Measurements from ENCODE around the gene SREK1. TPM values are rescaled to one million over a fixed set of nuclear protein-coding genes. Genes with fewer than 3 reads are reported as not detected.
A peak's percentile ranks its signal among the peaks of the same experiment; 100 is the strongest.

The SREK1 gene
- total RNA-seq, 1 experiment from 2014 or later: 38.4 TPM

GRCh38 chr5:66197764-66198405 lies 53.8 kb downstream of the SREK1 start:
- Mint-ChIP-seq H3K36me3 (no peaks in the 10 kb centered on the region), H3K27ac (no peak overlapping the region), H3K4me1 (peaks cover 24% of the 10 kb centered on the region; the same call in 1 of the 2 replicates), H3K27me3 (ENCODE audit: low read depth) (no peaks in the 10 kb centered on the region; the same call in 1 of the 2 replicates), H3K9me3 (peaks cover 4% of the 10 kb centered on the region; the same call in 1 of the 2 replicates), H3K4me3 (no peak overlapping the region)
- CTCF ChIA-PET: interaction anchor here (1.0 kb wide), 1 partner anchor 24 kb away, joined by 3 read pairs; no protein-coding TSS in a partner anchor
- TF ChIP-seq, protein P1, sequence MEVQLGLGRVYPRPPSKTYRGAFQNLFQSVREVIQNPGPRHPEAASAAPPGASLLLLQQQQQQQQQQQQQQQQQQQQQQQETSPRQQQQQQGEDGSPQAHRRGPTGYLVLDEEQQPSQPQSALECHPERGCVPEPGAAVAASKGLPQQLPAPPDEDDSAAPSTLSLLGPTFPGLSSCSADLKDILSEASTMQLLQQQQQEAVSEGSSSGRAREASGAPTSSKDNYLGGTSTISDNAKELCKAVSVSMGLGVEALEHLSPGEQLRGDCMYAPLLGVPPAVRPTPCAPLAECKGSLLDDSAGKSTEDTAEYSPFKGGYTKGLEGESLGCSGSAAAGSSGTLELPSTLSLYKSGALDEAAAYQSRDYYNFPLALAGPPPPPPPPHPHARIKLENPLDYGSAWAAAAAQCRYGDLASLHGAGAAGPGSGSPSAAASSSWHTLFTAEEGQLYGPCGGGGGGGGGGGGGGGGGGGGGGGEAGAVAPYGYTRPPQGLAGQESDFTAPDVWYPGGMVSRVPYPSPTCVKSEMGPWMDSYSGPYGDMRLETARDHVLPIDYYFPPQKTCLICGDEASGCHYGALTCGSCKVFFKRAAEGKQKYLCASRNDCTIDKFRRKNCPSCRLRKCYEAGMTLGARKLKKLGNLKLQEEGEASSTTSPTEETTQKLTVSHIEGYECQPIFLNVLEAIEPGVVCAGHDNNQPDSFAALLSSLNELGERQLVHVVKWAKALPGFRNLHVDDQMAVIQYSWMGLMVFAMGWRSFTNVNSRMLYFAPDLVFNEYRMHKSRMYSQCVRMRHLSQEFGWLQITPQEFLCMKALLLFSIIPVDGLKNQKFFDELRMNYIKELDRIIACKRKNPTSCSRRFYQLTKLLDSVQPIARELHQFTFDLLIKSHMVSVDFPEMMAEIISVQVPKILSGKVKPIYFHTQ (CRISPR knock-in tag; IDR thresholded peaks at IDR 0.05): no peak
- no peak for TF ChIP-seq ZBTB21 (CRISPR knock-in tag; IDR thresholded peaks at IDR 0.05; ENCODE audit: borderline replicate concordance)
- TF ChIP-seq TEAD4 (CRISPR knock-in tag; IDR thresholded peaks at IDR 0.05): no peak
- TF ChIP-seq SMAD4 (CRISPR knock-in tag; IDR thresholded peaks at IDR 0.05): no peak
- TF ChIP-seq, protein P2, sequence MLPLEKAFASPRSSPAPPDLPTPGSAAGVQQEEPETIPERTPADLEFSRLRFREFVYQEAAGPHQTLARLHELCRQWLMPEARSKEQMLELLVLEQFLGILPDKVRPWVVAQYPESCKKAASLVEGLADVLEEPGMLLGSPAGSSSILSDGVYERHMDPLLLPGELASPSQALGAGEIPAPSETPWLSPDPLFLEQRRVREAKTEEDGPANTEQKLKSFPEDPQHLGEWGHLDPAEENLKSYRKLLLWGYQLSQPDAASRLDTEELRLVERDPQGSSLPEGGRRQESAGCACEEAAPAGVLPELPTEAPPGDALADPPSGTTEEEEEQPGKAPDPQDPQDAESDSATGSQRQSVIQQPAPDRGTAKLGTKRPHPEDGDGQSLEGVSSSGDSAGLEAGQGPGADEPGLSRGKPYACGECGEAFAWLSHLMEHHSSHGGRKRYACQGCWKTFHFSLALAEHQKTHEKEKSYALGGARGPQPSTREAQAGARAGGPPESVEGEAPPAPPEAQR (CRISPR knock-in tag; IDR thresholded peaks at IDR 0.05): no peak
- no peak for TF ChIP-seq GRHL2 (CRISPR knock-in tag; IDR thresholded peaks at IDR 0.05; ENCODE audit: insufficient replicate concordance, severe bottlenecking)
- no peak for TF ChIP-seq MXD4 (CRISPR knock-in tag; IDR thresholded peaks at IDR 0.05; ENCODE audit: borderline replicate concordance)
- TF ChIP-seq ZNF396 (CRISPR knock-in tag; IDR thresholded peaks at IDR 0.05; ENCODE audit: borderline replicate concordance): no peak
- DNase-seq (ENCODE audit: low spot score): no peak
- no peak for ATAC-seq
- POLR2A ChIA-PET: no interaction called here

DNA sequence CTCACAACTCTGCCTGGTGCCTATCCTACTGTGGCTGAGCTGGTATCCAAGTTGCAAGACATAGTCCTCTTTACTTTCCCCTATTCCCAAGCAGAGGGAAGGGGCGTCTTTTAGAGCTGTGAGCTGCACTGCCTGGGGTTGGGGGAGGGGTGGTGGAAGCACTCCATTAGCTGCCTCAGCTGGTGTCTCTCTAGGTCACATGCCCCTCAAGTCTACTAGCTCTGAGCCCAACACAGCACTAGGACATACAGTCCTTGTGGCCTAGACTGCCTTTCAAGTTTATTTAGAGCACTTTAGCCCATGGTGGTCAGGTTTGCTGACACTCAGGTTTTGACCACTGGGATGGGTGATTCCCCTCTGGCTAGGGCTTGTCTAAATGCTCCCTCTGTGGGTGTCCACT lies 54.7 kb downstream of the SREK1 start:
- Mint-ChIP-seq H3K4me3 (no peak overlapping the region), H3K27ac (no peak overlapping the region), H3K4me1 (peaks cover 24% of the 10 kb centered on the region; the same call in 1 of the 2 replicates), H3K27me3 (ENCODE audit: low read depth) (no peaks in the 10 kb centered on the region; the same call in 1 of the 2 replicates), H3K36me3 (no peaks in the 10 kb centered on the region), H3K9me3 (peaks cover 4% of the 10 kb centered on the region; the same call in 1 of the 2 replicates)
- ATAC-seq: peak; percentile 89
- DNase-seq (ENCODE audit: low spot score): no peak
- TF ChIP-seq FOXJ3 (CRISPR knock-in tag; IDR thresholded peaks at IDR 0.05; ENCODE audit: borderline replicate concordance) (no peak), USF2 (CRISPR knock-in tag; IDR thresholded peaks at IDR 0.05) (peak; percentile 65), ERG (CRISPR knock-in tag; IDR thresholded peaks at IDR 0.05) (no peak), GTF2I (CRISPR knock-in tag; conservative IDR thresholded peaks at IDR 0.05) (no peak)
- TF ChIP-seq, protein P3, sequence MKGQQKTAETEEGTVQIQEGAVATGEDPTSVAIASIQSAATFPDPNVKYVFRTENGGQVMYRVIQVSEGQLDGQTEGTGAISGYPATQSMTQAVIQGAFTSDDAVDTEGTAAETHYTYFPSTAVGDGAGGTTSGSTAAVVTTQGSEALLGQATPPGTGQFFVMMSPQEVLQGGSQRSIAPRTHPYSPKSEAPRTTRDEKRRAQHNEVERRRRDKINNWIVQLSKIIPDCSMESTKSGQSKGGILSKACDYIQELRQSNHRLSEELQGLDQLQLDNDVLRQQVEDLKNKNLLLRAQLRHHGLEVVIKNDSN (CRISPR knock-in tag; IDR thresholded peaks at IDR 0.05): peak; percentile 52
- ChIA-PET POLR2A (no interaction called here), CTCF (interaction anchor here (1.0 kb wide), 1 partner anchor 24 kb away, joined by 3 read pairs; no protein-coding TSS in a partner anchor)

DNA sequence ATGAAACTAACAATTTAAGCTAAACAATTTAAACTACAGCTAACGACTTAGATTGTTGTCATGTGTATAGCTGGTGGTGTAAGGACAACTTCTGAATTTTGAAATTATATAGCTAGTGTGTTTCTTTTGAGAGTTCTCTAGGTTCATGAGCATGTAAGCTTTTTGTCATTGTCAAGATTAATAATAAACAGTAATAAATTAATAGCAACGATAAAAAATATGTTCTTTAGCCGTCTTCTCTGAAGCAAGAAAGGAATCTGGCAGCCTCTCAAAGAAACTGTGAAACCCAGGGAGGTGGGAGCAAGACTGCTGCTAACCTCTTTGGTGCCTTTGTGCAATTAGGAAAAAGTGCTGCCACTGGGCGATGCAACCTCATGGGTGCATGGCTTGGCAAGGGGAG lies 59.4 kb downstream of the SREK1 start:
- DNase-seq (ENCODE audit: low spot score): no peak
- CTCF ChIA-PET: no interaction called here
- Mint-ChIP-seq H3K9me3 (peaks cover 4% of the 10 kb centered on the region; the same call in 1 of the 2 replicates), H3K27me3 (ENCODE audit: low read depth) (no peaks in the 10 kb centered on the region), H3K4me3 (no peak overlapping the region), H3K36me3 (no peaks in the 10 kb centered on the region), H3K4me1 (peaks cover 8% of the 10 kb centered on the region; the same call in 1 of the 2 replicates), H3K27ac (no peak overlapping the region)
- ATAC-seq: no peak
- POLR2A ChIA-PET: no interaction called here
- TF ChIP-seq TEAD4 (CRISPR knock-in tag; IDR thresholded peaks at IDR 0.05) (no peak), ZNF317 (CRISPR knock-in tag; IDR thresholded peaks at IDR 0.05; ENCODE audit: borderline replicate concordance, low read depth) (no peak), ERG (CRISPR knock-in tag; IDR thresholded peaks at IDR 0.05) (no peak), SP1 (CRISPR knock-in tag; conservative IDR thresholded peaks at IDR 0.05) (no peak), GABPB1 (CRISPR knock-in tag; IDR thresholded peaks at IDR 0.05) (no peak), TCF7 (CRISPR knock-in tag; IDR thresholded peaks at IDR 0.05; ENCODE audit: low read depth) (no peak)
- TF ChIP-seq, protein P1 (CRISPR knock-in tag; IDR thresholded peaks at IDR 0.05): no peak
